Measurements from ENCODE around the gene FAM168A. TPM values are rescaled to one million over a fixed set of nuclear protein-coding genes. Genes with fewer than 3 reads are reported as not detected.

FAM168A gene
- total and polyA plus RNA-seq, 9 donors = 16.7 to 45.5 (median 39.5) TPM

- intact Hi-C loops (cut with DNase I) = no loop called here
- TF ChIP-seq, protein P1, sequence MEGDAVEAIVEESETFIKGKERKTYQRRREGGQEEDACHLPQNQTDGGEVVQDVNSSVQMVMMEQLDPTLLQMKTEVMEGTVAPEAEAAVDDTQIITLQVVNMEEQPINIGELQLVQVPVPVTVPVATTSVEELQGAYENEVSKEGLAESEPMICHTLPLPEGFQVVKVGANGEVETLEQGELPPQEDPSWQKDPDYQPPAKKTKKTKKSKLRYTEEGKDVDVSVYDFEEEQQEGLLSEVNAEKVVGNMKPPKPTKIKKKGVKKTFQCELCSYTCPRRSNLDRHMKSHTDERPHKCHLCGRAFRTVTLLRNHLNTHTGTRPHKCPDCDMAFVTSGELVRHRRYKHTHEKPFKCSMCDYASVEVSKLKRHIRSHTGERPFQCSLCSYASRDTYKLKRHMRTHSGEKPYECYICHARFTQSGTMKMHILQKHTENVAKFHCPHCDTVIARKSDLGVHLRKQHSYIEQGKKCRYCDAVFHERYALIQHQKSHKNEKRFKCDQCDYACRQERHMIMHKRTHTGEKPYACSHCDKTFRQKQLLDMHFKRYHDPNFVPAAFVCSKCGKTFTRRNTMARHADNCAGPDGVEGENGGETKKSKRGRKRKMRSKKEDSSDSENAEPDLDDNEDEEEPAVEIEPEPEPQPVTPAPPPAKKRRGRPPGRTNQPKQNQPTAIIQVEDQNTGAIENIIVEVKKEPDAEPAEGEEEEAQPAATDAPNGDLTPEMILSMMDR (IDR thresholded peaks at IDR 0.05) = no peak
- TF ChIP-seq EP300 (IDR thresholded peaks at IDR 0.05) = no peak
- no peak for TF ChIP-seq POLR2A (IDR thresholded peaks at IDR 0.05)
- no peak overlapping the region for H3K27ac ChIP-seq
These were observed 61.0 kb downstream of the FAM168A start for GRCh38 chr11:73536961-73537360.

DNA sequence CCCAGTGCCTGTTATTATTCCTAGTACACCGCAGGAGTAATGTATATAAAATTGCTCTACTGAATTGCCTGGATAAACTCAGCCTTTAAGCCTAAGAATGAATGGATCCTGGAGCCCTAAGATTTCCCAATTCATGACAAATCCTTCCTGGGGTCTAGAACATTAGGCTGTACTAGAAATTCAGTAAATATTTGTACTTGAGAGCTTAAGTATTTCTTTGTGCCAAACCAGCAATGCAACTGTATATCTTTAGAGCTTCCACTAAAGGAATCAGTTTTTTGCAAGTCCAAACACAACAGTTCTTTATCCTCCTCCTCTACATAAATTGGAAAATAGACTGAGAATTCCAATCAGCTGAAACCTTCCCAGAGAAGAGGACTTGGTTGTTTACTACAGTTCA lies 65.6 kb downstream of the FAM168A start:
- TF ChIP-seq, protein P1 (IDR thresholded peaks at IDR 0.05) = no peak
- TF ChIP-seq POLR2A (IDR thresholded peaks at IDR 0.05) = no peak
- no peak for TF ChIP-seq EP300 (IDR thresholded peaks at IDR 0.05)
- Histone ChIP-seq H3K4me3 (no peak overlapping the region), H3K9me3 (no peaks in the 10 kb centered on the region), H3K36me3 (no peaks in the 10 kb centered on the region), H3K4me1 (ENCODE audit: insufficient read depth) (no peaks in the 10 kb centered on the region), H3K27me3 (no peaks in the 10 kb centered on the region), H3K27ac (no peak overlapping the region)
- intact Hi-C loops (cut with DNase I) = no loop called here
- WGBS, 3 donors = 94 to 97% (median 96%) methylated on average over 1 of the region's 1 CpG
- no peak for DNase-seq

More at GRCh38 chr11:73536961-73537360, 61.0 kb downstream of the FAM168A start:
- Histone ChIP-seq H3K27me3 (no peaks in the 10 kb centered on the region), H3K4me3 (no peak overlapping the region), H3K4me1 (ENCODE audit: insufficient read depth) (peaks cover 2% of the 10 kb centered on the region), H3K36me3 (no peaks in the 10 kb centered on the region), H3K9me3 (no peaks in the 10 kb centered on the region)
- DNase-seq = no peak
- WGBS, 3 donors = 94 to 99% (median 97%) methylated on average over 2 of the region's 2 CpGs

GRCh38 chr11:73531386-73531785 lies 66.5 kb downstream of the FAM168A start:
- intact Hi-C loops (cut with DNase I) = no loop called here
- peaks cover 2% of the 10 kb centered on the region for H3K4me1 ChIP-seq (ENCODE audit: insufficient read depth)

GRCh38 chr11:73530109-73530508 lies 67.8 kb downstream of the FAM168A start:
- no peak for DNase-seq
- no peak for TF ChIP-seq POLR2A (IDR thresholded peaks at IDR 0.05)
- TF ChIP-seq, protein P1 (IDR thresholded peaks at IDR 0.05) = no peak
- no peak for TF ChIP-seq EP300 (IDR thresholded peaks at IDR 0.05)
- Histone ChIP-seq H3K27ac (no peak overlapping the region), H3K36me3 (no peaks in the 10 kb centered on the region), H3K9me3 (no peaks in the 10 kb centered on the region), H3K4me1 (ENCODE audit: insufficient read depth) (peaks cover 2% of the 10 kb centered on the region), H3K4me3 (no peak overlapping the region), H3K27me3 (no peaks in the 10 kb centered on the region)
- WGBS, 3 donors = 87 to 89% (median 88%) methylated on average over 4 of the region's 4 CpGs
- intact Hi-C loops (cut with DNase I) = no loop called here

More at GRCh38 chr11:73531386-73531785, 66.5 kb downstream of the FAM168A start:
- Histone ChIP-seq H3K27me3 (no peaks in the 10 kb centered on the region), H3K36me3 (no peaks in the 10 kb centered on the region), H3K27ac (no peak overlapping the region), H3K9me3 (no peaks in the 10 kb centered on the region), H3K4me3 (no peak overlapping the region)
- DNase-seq = no peak
- 32 to 57% (median 35%) methylated on average over 1 of the region's 1 CpG for WGBS, 3 donors
- TF ChIP-seq, protein P1 (IDR thresholded peaks at IDR 0.05) = no peak
- TF ChIP-seq EP300 (IDR thresholded peaks at IDR 0.05) (no peak), POLR2A (IDR thresholded peaks at IDR 0.05) (no peak)

DNA sequence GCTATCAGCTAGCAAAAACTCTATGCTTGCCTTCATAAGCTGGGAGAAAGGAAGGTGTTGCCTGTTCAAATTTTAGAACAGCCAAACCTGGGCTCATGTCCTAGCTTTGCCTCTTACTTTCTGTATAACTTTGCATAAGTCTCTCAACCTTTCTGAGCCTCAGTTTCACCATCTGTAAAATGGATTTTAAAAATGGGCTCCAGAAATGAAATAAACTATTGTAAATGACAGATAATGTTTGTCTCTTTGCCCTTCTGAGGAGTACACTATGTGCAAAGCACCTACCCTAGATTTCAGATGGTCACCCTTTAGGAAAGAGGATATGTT lies 68.7 kb downstream of the FAM168A start:
- DNase-seq = no peak
- Histone ChIP-seq H3K4me1 (ENCODE audit: insufficient read depth) (peaks cover 2% of the 10 kb centered on the region), H3K27ac (no peak overlapping the region), H3K4me3 (no peak overlapping the region), H3K27me3 (no peaks in the 10 kb centered on the region), H3K9me3 (no peaks in the 10 kb centered on the region), H3K36me3 (no peaks in the 10 kb centered on the region)
- TF ChIP-seq, protein P1 (IDR thresholded peaks at IDR 0.05) = no peak
- no peak for TF ChIP-seq POLR2A (IDR thresholded peaks at IDR 0.05)
- TF ChIP-seq EP300 (IDR thresholded peaks at IDR 0.05) = no peak
- intact Hi-C loops (cut with DNase I) = no loop called here

Data from ovary (tissue), 9 donors.